NCI-H1417 (cell line): Measurements from ENCODE around the gene DAGLB.

Experiments used
- DNase-seq, 3 experiments: peaks; one replicate each; lab custom pipeline; 2025; lab: John Stamatoyannopoulos, UW

Gene DAGLB

GRCh38 chr7:6367701-6368211, 80.0 kb downstream of the DAGLB start:
- DNase-seq = no peak

GRCh38 chr7:6365451-6365850, 82.3 kb downstream of the DAGLB start:
- no peak for DNase-seq

GRCh38 chr7:6360841-6361240, 86.9 kb downstream of the DAGLB start:
- no peak for DNase-seq

GRCh38 chr7:6359734-6360133, 88.0 kb downstream of the DAGLB start:
- DNase-seq = no peak
